ENCODE results near the gene DNER. TPM values are rescaled to one million over a fixed set of nuclear protein-coding genes. Genes with fewer than 3 reads are reported as not detected.
"Not testable (repeated sequence)": the region's sequence is repeated elsewhere in the genome, so short reads cannot be mapped to it uniquely, and the experiment has no call there.

The DNER gene
- total RNA-seq (2014; rRNA removed; shearing (Covaris generic)) (7.1 and 8.8 TPM in 2 replicates), polyA plus RNA-seq (2016; fragmentation: Nextera tagmentation; extraction: Ambion mirVana) (4.7 and 5.6 TPM in 2 replicates)
- long read RNA-seq, partial matches to known transcripts = 4 of 5 reads
- long read RNA-seq, other reads (novel, unspliced or antisense) = 1 of 5 reads

GRCh38 chr2:229714080-229714735 lies at the start of gene DNER:
Gene DNER (minus strand): TSS chr2:229714555. CDS start chr2:229714423, 132 bp downstream.
- no peaks in the 10 kb centered on the region for H3K9me2 ChIP-seq (ENCODE audit: insufficient read depth)
- H3K36me3 Mint-ChIP-seq (ENCODE audit: low read depth) = no peaks in the 10 kb centered on the region
- peak within 1 kb of the TSS; percentile 71 for H3K4me3 ChIP-seq
- peaks cover 30% of the 10 kb centered on the region for H3K27me3 Mint-ChIP-seq (ENCODE audit: insufficient read depth, low read depth, poor library complexity)
- peaks cover 11% of the 10 kb centered on the region; the same call in 1 of the 2 replicates for H3K4me1 ChIP-seq (ENCODE audit: insufficient read depth)
- H3K79me2 ChIP-seq (replicated peaks; ENCODE audit: insufficient read depth) = no peaks in the 10 kb centered on the region
- H3K9me3 Mint-ChIP-seq = no peaks in the 10 kb centered on the region; the same call in 2 of the 3 replicates
- peak within 1 kb of the TSS; percentile 82 for H3K4me3 Mint-ChIP-seq
- peaks cover 11% of the 10 kb centered on the region for H3K4me1 Mint-ChIP-seq
- no peak within 1 kb of the TSS for H3K27ac Mint-ChIP-seq
- DNase-seq (ENCODE audit: low spot score) (peak; percentile 72), ATAC-seq (peak; percentile 41)
- no peak for TF ChIP-seq ZNF331 (CRISPR knock-in tag; IDR thresholded peaks at IDR 0.05; ENCODE audit: low read depth)
- no peak for TF ChIP-seq ETS1 (IDR thresholded peaks at IDR 0.05)
- no peak for TF ChIP-seq POLR2AphosphoS5 (IDR thresholded peaks at IDR 0.05; ENCODE audit: low read depth)
- peaks cover 38% of the 10 kb centered on the region for H3K27me3 ChIP-seq (ENCODE audit: insufficient read depth)
- H2AFZ ChIP-seq = peak within 1 kb of the TSS; percentile 93
- no peaks in the 10 kb centered on the region; the same call in 1 of the 2 replicates for H3F3A ChIP-seq (replicated peaks; ENCODE audit: low read depth)
- no peaks in the 10 kb centered on the region for H4K20me1 ChIP-seq (replicated peaks; ENCODE audit: insufficient read depth)
- H3K4me2 ChIP-seq = peak within 1 kb of the TSS; percentile 93
- no peaks in the 10 kb centered on the region for H3K36me3 ChIP-seq (ENCODE audit: insufficient read depth)
- H3K27ac ChIP-seq (ENCODE audit: low read depth) = no peak within 1 kb of the TSS

GRCh38 chr2:229761663-229762062 lies 47.3 kb upstream of the DNER start:
- no peak overlapping the region for H2AFZ ChIP-seq
- no peaks in the 10 kb centered on the region for H3K27me3 ChIP-seq (ENCODE audit: insufficient read depth)
- no peak for TF ChIP-seq ZNF114 (CRISPR knock-in tag; IDR thresholded peaks at IDR 0.05)
- no peak for TF ChIP-seq NANOG (IDR thresholded peaks at IDR 0.05; ENCODE audit: borderline replicate concordance)
- no peak for TF ChIP-seq POLR2AphosphoS5 (IDR thresholded peaks at IDR 0.05; ENCODE audit: low read depth)
- no peak overlapping the region for H3K4me2 ChIP-seq
- no peaks in the 10 kb centered on the region for H3K36me3 ChIP-seq (ENCODE audit: insufficient read depth)
- no peaks in the 10 kb centered on the region for H3K9me3 Mint-ChIP-seq
- no peaks in the 10 kb centered on the region for H3K27me3 Mint-ChIP-seq (ENCODE audit: insufficient read depth, low read depth, poor library complexity)
- no peak overlapping the region for H3K27ac Mint-ChIP-seq
- H3K27ac ChIP-seq (ENCODE audit: low read depth) = no peak overlapping the region
- H3K4me3 Mint-ChIP-seq = no peak overlapping the region
- H3K9me2 ChIP-seq (ENCODE audit: insufficient read depth) = no peaks in the 10 kb centered on the region
- no peak overlapping the region for H3K4me3 ChIP-seq
- peaks cover 11% of the 10 kb centered on the region for H3K4me1 ChIP-seq (ENCODE audit: insufficient read depth)
- no peaks in the 10 kb centered on the region for H3K79me2 ChIP-seq (replicated peaks; ENCODE audit: insufficient read depth)
- DNase-seq (ENCODE audit: low spot score) (no peak), ATAC-seq (no peak; the same call in 1 of the 3 replicates)
- H3K4me1 Mint-ChIP-seq = peaks cover 18% of the 10 kb centered on the region; the same call in 2 of the 3 replicates
- peaks cover 8% of the 10 kb centered on the region; the same call in 2 of the 3 replicates for H3K36me3 Mint-ChIP-seq (ENCODE audit: low read depth)
- no peaks in the 10 kb centered on the region for H3F3A ChIP-seq (replicated peaks; ENCODE audit: low read depth)
- H4K20me1 ChIP-seq (replicated peaks; ENCODE audit: insufficient read depth) = no peaks in the 10 kb centered on the region

- ATAC-seq; H3K27ac ChIP-seq (ENCODE audit: low read depth); DNase-seq (ENCODE audit: low spot score); H3K36me3 Mint-ChIP-seq (ENCODE audit: low read depth); H3K27me3 Mint-ChIP-seq (ENCODE audit: insufficient read depth, low read depth, poor library complexity); H3K9me3 Mint-ChIP-seq; H3K27me3 ChIP-seq (ENCODE audit: insufficient read depth); H3K27ac Mint-ChIP-seq; H3K4me2 ChIP-seq; H2AFZ ChIP-seq; H4K20me1 ChIP-seq (replicated peaks; ENCODE audit: insufficient read depth); H3K36me3 ChIP-seq (ENCODE audit: insufficient read depth); H3K4me1 Mint-ChIP-seq; H3K4me3 ChIP-seq; H3K79me2 ChIP-seq (replicated peaks; ENCODE audit: insufficient read depth); H3F3A ChIP-seq (replicated peaks; ENCODE audit: low read depth); H3K4me1 ChIP-seq (ENCODE audit: insufficient read depth); H3K9me2 ChIP-seq (ENCODE audit: insufficient read depth); H3K4me3 Mint-ChIP-seq: not testable (repeated sequence)
These were observed 43.1 kb upstream of the DNER start for GRCh38 chr2:229757462-229757861.

Measured in GM23338 (cell line).